HG03354 (cell line): ENCODE data around the gene CERK.

Experiments used
- ATAC-seq: cut with Tn5 transposase; IDR thresholded peaks from one replicate; pipeline ENCODE4 v1.9.1; 2021; ENCODE audit warnings: mild to moderate bottlenecking; ENCODE audit not compliant: unreplicated experiment, poor library complexity, severe bottlenecking

CERK gene

DNA sequence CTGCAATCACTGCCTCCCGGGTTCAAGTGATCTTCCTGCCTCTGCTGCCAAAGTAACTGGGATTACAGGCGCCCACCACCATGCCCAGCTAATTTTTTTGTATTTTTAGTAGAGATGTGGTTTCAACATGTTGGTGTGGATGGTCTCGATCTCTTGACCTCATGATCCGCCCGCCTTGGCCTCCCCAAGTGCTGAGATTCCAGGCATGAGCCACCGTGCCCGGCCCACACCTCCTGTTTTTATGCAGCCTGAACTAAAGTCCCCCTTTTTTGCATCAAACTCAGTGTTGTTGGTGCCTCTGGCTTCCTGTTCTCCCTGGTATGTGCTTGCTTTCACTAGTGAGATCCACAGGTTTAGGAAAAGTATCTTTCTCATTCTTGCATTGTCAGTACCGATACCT lies 28.6 kb upstream of the CERK start:
- ATAC-seq = no peak

DNA sequence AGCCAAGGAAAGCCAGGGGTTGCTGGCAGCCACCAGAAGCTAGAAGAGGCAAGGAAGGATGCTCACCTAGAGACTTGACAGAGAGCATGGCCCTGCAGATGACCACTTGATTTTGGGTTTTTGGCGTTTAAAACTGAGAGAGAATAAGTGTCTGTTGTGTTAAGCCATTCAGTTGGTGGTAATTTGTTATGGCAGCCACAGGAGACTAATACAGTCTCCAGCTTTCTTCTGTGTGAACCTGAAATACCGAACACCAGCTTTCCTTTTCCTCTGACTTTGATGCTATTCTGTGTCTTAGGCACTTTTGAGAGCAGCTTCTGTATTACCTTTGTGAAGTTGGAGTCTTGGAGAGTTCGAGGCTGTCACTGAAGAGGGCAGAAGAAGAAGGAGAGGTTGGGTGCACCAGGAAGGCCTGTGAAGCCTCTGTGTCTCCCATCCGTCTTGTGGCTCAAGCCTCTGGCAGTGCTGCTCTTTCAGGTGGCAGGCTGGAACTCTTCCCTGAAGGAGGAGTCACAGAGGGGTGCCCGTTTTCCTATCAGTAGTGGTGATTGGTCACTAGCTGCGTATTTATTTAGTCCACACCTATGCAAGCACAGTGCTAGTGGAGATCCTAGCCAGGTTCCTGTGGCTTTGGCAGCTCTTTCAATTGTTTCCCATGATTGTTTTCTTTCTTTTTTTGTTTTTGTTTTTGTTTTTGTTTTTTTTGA lies 26.9 kb upstream of the CERK start:
- ATAC-seq = no peak

DNA sequence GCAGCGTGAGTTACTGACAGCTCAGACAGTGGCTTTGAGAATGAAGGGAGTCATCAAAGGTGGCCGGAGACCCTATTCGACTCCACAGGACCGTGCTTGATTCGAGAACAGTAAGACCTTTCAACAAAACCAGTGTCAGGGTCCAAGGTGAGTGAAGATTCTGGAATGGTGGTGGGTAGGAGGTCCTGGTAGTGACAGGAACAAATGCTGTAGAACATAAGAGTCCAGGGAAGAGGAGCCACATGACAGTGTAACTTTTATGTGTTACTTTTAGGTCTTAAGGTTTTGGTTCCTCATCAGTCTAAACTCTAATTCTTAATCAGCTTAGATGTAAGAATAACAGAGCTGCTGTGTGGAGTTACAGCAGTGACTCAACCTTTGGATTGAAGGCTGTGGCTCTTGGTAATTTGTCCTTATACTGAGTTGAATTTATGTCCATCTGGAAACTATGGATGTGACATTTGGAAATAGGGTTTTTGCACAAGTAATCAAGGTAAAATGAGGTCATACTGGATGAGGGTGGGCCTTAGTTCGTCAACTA lies 26.2 kb upstream of the CERK start:
- no peak for ATAC-seq

DNA sequence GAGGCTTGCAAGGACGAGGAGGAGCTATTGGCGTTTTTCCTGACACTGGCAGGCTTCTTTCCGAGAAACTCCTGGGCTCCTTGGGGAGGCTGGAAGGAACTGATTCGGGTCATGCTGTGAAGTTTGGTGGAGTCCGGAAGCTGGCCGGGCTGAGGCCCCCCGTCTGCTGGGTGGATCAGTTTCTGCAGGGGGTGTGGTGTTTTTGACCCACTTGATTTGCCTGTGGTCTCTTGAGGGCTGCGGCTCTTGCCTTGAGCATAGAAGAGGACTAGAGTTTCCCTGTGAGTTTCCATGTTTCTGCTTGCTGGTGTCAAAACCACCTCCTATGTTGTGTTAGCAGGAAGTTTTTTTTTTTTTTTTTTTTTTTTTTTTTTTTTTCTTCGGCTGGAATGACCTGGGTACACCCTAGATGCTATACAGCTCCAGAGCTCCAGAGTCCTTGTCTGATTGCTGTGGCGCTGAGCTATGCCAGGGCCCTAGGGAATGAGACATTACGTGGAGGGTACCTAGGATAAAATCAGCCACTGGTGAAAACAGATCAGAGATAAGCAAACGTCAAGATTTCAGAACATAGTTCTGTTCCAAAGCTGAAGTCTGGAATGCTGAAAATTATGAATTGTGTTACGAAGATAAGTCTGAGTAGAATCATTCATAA lies 25.1 kb upstream of the CERK start:
- peak; percentile 62 for ATAC-seq

DNA sequence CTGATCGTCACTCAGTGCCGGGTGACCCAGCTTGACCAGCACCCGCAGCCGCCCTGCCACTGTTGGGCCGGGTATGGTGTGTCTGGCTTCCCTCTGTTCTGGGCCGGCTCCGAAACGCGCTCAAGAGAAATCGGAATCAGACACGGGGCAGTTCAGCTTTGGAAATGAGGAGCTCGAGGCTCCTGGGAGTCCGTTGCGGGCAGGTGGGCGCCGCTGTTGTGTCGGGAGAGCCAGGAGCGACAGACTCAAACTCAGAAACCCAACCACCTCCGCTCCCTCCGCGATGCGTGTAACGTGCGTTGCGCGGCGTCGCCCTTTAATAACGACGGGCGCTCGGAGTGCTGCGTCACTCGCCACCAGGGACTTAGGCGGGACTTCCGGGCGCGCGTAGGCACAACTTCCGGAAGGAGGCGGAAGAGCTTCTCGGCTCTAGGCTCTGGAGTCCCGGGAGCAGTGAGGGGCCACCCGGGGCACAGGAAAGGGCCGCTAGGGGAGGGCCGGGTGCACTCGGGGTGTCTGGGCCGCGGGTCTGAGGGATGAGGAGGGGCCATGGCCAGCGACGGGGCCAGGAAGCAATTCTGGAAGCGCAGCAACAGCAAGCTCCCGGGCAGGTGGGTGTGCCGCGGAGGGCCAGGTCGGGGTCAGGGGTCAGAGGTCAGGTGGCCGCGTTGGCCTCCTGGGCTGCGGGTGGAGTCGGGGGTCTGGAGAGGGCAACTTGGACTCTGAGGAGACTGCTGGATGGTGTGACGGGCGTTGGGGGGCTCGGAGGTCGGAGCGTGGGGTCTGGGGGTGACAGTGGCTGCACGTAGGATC lies 24.4 kb upstream of the CERK start, which contains the start of gene TBC1D22A:
TBC1D22A (plus strand) TSS at position 413 of the 813 bp plus-strand sequence; CDS start at position 550, 137 bp downstream.
- peak; percentile 79 for ATAC-seq

DNA sequence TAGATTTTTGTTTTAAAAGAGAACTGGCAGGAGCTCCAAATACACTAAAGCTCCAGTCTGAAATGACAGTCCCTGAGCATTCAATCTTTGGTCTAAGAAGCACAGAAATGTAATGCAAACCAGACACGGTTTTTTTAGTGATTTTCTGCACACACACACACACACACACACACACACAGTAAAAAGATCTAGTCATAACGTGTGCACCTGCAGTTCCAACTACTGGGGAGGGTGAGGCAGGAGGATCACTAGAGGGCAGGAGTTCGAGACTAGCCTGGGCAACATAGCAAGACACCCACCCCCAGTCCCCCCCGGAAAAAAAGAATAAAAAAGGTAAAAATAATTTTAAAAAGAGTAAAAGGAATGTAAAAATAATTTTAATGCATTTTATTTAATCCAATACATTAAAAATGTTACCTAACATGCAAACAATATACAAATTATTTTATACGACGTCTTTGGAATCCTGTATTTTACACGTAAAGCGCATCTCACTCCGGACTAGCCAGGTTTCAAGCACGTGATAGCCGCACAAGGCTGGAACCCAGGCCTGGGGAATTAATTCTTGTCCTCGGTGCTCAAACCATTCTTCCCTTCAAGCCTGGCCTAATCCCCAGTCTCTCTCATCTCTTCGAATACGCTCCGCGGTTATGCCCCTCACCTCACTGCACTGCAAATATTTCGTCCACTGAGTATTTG lies 23.6 kb upstream of the CERK start:
- no peak for ATAC-seq

DNA sequence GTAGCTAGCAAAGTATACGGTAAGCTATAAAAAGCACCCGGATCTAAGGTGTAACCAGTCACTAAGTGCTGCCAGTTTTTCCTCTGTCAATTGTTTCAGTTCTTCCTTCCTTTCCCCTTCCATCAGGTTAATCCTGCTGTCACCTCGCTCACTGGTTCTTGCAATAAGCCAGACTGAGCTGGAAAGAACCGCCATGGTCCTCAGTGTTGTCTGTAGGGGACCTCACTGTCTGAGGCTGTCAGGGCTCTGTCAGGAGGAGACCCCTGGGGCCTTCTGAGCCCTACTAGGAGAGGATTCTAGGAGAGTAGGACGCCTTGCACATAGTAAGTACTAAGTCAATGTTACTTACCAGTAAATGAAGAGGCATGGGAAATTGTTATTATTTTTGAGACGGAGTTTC lies 23.0 kb upstream of the CERK start:
- ATAC-seq = no peak

DNA sequence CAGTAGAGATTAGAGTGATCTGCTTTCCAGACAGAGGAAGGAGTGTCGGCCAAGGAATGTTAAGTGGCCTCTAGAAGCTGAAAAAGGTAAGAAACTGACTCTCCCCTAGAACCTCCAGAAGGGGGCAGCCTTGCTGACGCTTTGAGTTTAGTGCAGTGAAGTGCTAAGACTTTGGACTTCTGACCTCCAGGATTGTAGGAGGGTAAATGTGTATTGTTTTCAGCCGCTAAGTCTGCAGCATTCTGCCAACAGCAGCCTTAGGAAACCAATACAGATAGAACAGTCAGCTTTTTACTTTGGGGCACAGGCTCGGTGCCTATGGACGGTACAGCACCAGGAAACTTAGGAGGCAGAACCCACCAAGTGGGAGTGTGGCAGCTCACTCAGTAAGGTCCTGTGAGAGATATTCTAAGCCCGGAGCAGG lies 20.8 kb upstream of the CERK start:
- ATAC-seq = no peak

DNA sequence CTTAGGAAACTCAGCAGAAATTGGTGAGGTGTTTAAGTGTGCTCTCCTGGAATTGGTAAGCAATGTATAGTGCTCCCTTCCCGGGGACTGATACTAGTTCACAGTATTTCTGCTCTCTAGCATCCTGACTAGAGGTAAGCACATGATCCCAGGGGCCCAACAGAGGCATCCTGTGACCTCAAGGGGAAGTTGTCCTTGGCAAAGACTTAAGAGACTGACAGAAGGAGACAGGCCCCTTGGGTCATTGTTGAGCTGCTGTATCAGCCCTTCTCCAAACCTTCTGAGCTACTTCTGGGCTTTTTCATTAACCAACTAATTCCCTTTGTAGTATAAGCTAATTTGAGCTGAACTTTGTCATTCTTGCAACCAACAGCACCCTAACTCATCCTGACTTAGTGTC lies 20.1 kb upstream of the CERK start:
- no peak for ATAC-seq

DNA sequence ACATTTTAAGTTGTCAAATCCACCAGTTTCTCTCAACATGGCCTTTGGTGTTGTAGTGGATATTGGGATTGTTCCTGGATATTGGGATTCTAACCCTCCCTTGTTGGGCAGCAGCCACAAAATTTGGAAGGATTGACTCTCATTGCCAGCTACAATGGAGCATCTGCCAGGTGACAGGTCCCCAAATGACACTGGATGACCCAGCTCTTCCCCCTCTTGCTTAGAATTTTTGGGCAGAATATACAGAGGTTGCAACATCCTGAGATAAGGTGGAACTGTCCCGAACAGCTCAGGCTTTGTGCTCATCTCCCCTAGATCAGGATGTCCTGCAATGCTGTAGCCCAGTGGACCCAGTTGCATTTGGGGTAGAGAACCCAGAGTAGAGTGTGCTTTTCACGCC lies 19.1 kb upstream of the CERK start:
- ATAC-seq = no peak

DNA sequence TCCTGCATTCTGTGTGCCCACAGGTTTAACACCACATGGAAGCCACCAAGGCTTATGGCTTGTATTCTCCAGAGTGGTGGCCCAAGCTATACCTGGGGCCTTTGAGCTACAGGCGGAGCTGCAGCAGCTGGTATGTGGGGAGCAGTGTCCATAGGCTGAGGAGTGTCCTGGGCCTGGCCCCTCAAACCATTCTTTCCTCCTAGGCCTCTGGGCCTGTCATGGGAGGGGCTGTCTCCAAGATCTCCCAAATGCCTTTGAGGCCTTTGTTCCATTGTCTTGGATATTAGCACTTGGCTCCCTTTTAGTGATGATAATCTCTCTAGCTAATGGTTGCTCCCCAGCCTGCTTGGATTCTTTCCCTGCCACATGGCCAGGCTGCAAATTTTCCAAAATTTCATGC lies 18.0 kb upstream of the CERK start:
- ATAC-seq = no peak

DNA sequence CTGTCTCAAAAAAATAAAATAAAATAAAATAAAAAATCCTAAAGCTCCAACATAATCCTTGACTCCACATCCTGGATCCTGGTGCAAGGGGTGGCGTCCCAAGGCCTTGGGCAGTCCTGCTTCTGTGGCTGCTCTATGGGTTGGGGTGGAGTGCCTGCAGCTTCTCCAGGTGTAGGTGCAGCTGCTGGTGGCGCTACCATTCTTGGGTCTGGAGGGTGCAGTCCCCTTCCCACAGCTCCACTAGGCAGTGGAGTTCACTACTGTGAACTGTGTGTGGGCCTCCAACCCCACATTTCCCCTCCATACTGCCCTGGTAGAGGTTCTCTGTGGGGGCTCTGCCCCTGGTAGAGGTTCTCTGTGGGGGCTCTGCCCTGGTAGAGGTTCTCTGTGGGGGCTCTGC lies 17.5 kb upstream of the CERK start:
- ATAC-seq = no peak

DNA sequence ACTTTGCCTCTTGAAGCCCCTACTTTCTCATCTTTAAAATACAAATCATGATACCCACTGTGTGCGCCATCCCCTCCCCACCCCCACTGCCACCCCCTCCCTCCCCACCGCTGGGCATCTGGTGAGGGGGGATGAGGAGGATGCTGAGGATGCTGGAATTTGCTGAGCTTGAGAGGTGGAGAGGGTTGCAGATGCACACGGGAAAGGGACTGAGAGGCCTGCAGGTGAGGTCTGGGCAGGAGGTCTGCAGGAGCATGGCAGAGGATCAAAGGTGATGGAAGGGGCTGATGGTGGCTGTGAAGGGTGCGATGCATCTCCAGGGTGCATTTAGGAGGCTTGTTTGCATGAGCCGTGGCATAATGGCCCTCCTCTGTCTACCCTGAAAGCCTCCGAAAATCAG lies 16.8 kb upstream of the CERK start:
- no peak for ATAC-seq

DNA sequence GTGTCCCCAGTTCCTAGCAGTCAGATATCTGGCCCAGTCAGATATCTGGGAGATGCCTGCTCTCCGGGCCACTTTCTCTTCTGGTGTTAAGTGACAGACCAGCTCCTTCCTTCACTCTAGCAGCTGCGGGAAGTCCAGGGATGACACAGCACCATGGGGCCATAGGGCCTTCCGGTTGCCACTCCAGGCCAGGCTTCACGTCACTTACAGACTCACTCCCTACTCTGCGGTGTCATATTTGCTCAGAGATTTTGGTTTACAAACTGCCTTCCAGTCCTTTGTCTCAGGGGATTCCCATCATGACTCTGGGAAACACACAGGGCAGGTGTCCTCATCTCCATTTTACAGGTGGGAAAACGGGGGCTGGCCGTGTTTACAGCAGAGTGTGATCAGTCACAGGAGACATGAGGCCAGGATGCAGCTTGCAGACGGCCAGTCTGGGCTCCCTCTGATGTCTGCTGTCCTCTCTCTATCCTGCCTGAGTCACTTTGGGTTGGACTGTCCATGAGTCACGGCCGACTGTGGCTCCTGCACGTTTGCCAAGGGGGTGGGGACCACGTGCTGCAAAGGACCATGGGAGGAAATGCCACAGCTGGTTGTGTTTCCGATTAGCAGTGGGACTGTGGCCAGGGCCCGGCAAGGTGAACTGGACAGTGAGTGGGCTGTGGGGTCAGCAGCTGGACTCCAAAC lies 16.2 kb upstream of the CERK start:
- ATAC-seq = peak; percentile 45

DNA sequence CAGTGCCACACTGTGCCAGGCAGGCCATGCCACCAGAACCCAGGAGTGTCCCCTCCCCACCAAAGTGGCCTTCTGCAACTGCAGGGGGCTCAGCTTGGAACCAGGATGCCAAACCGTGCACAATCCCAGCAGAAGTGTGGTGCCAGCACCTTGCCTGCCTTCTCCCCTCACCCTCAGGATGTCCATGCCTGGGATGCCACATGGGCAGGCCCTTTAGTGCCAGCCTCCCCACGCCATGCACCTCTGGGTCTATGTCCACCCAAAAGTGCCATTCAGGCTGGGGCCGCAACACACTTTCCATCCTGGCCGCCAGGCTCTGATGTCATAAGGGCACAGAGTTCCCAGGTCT lies 15.7 kb upstream of the CERK start:
- no peak for ATAC-seq

DNA sequence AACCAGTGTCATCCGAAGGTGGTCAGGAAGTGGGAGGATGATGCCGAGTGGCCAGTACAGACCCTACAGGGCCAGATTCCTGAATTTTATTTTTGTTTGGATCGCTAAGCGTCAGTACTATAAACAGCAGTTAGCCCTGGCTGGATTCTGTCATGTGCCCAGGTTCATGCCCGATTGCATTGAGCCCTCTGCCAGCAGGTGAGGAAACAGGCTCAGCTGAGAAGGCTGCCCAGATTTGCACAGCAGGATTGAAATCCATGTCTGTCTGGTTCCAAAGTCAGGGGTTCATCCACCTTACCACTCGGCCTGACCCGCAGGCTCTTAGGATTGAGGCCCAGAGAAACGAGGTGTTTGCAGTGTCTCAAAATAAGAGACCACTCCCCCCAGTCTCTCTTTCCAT lies 15.3 kb upstream of the CERK start:
- ATAC-seq = no peak

DNA sequence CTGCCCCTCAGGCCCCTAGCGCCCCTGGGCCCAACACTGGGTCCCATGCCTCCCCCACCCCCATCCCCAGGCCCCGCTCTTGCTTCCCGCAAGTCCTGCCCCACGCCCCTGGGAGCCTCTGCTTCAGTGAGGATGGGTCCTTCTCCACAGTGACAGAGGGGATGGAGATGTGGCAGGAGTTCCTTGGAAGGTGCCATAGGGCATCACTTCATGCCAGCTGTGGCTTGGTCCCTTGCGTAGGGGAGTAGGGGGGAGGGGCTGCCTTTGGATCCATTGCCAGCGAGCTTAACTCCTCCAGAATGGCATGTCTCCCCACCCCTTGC lies 14.9 kb upstream of the CERK start:
- no peak for ATAC-seq

DNA sequence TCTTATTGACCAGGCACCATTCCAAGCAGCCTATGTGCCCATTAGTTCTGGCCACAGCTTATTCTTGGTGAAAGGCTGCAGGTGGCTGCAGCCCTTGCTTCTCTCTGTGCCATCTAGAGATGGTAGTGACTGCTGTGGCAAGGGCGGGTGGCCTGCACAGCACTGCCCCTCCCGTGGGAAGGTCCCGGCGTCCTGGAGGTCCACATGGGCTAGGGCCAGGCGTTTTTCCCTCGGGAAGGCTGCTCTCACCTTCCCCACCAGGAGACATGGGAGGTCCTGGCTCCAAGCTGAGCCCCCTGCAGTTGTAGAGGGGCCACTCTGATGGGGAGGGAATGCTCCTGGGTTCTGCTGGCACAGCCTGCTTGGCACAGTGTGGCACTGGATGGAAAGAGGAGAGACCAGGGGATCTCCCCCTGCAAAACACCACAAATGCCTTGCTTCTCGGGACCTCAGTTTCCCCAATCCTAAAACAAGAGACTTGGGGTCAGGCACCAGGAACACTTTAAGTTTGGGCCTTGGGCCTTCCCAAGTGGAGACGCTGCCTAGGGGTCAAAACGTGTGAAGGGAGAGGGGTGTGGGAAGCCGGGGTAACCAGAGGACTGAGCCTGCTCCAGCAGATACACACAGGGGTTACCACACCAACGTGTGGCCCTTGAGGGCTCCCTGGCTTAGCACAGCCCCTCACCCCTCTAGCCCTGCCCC lies 14.4 kb upstream of the CERK start:
- no peak for ATAC-seq

DNA sequence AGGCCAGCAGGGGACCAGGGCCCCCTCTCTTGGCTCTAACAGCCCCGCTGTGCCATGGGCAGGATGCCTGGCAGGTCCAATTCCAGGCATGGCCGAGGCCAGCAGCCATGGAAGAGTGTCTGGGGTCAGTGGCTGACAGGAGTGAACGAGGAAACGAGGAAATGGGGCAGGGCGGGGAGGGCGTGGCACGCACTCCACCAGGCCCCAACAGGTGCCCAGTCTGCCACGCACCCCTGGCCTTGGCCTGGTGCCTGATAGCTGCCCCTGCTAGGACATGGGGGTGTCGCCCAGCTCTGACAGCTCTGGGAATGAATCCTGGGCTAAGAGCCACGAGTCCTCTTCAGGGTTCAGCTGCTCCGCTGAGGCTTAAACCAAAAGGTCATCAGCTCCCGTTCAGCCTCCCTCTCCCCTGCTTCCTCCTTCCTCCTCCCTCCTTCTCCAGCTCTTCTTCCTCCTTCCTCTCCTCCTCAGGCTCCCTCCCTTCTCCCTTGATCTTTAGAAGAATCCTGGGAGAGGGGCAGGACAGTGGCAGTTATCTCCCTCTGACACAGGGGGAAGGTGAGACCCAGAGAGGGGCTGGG lies 12.9 kb upstream of the CERK start:
- no peak for ATAC-seq
